Progenitor cell of endocrine pancreas (in vitro differentiated cells): ENCODE measurements around the gene ZDHHC8. TPM values are rescaled to one million over a fixed set of nuclear protein-coding genes. Genes with fewer than 3 reads are reported as not detected.
A peak's percentile ranks its signal among the peaks of the same experiment; 100 is the strongest.

ENCODE experiments used
- DNase-seq: peaks from one replicate; pipeline ENCODE4 v3.0.0; 2021; ENCODE audit warnings: low spot score; ENCODE audit not compliant: unreplicated experiment
- H3K27ac Mint-ChIP-seq: 2 replicates; pipeline ENCODE4 v1.8.0; 2021; ENCODE audit warnings: mild to moderate bottlenecking, moderate library complexity, mixed read lengths
- H3K27me3 Mint-ChIP-seq: 2 replicates; pipeline ENCODE4 v1.8.0; 2021; ENCODE audit warnings: mixed read lengths
- H3K36me3 Mint-ChIP-seq: 2 replicates; pipeline ENCODE4 v1.8.0; 2022; ENCODE audit warnings: mixed read lengths; ENCODE audit not compliant: insufficient read depth
- H3K4me1 Mint-ChIP-seq: 2 replicates; pipeline ENCODE4 v1.8.0; 2021; ENCODE audit warnings: low read depth, mixed read lengths
- H3K4me3 Mint-ChIP-seq: 2 replicates; pipeline ENCODE4 v1.8.0; 2021; ENCODE audit warnings: low read depth, mild to moderate bottlenecking, moderate library complexity, mixed read lengths
- H3K9me3 Mint-ChIP-seq: 2 replicates; pipeline ENCODE4 v1.8.0; 2021; ENCODE audit warnings: low read depth, mixed read lengths
- total RNA-seq: library from RNA; stranded (reverse); gene quantifications from 2 replicates; pipeline ENCODE4 v1.2.1, GENCODE V29; 2021
- TF ChIP-seq, protein P1 (sequence below): fragments of 200-600 bp; sonication (generic); IDR thresholded peaks from one replicate; pipeline ENCODE4 v1.5.0; 2021; ENCODE audit warnings: antibody characterized with exemption, mild to moderate bottlenecking; ENCODE audit not compliant: unreplicated experiment

Gene ZDHHC8
- total RNA-seq, 1 donor from 2014 or later = 82.1 TPM

GRCh38 chr22:20107951-20108756 is 23.4 kb upstream of the ZDHHC8 start:
- TF ChIP-seq, protein P1, sequence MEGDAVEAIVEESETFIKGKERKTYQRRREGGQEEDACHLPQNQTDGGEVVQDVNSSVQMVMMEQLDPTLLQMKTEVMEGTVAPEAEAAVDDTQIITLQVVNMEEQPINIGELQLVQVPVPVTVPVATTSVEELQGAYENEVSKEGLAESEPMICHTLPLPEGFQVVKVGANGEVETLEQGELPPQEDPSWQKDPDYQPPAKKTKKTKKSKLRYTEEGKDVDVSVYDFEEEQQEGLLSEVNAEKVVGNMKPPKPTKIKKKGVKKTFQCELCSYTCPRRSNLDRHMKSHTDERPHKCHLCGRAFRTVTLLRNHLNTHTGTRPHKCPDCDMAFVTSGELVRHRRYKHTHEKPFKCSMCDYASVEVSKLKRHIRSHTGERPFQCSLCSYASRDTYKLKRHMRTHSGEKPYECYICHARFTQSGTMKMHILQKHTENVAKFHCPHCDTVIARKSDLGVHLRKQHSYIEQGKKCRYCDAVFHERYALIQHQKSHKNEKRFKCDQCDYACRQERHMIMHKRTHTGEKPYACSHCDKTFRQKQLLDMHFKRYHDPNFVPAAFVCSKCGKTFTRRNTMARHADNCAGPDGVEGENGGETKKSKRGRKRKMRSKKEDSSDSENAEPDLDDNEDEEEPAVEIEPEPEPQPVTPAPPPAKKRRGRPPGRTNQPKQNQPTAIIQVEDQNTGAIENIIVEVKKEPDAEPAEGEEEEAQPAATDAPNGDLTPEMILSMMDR = no peak
- Mint-ChIP-seq H3K36me3 (peaks cover 9% of the 10 kb centered on the region), H3K4me3 (no peak overlapping the region), H3K27me3 (no peaks in the 10 kb centered on the region), H3K4me1 (no peaks in the 10 kb centered on the region), H3K27ac (no peak overlapping the region), H3K9me3 (no peaks in the 10 kb centered on the region)
- no peak for DNase-seq

- no peaks in the 10 kb centered on the region for H3K27me3 Mint-ChIP-seq
- TF ChIP-seq, protein P1 = no peak
- DNase-seq = no peak
- H3K4me3 Mint-ChIP-seq = no peak overlapping the region
- H3K27ac Mint-ChIP-seq = no peak overlapping the region
- no peaks in the 10 kb centered on the region for H3K9me3 Mint-ChIP-seq
- no peaks in the 10 kb centered on the region for H3K4me1 Mint-ChIP-seq
- peaks cover 9% of the 10 kb centered on the region for H3K36me3 Mint-ChIP-seq
Measured at GRCh38 chr22:20108757-20109230, 22.8 kb upstream of the ZDHHC8 start.

DNA sequence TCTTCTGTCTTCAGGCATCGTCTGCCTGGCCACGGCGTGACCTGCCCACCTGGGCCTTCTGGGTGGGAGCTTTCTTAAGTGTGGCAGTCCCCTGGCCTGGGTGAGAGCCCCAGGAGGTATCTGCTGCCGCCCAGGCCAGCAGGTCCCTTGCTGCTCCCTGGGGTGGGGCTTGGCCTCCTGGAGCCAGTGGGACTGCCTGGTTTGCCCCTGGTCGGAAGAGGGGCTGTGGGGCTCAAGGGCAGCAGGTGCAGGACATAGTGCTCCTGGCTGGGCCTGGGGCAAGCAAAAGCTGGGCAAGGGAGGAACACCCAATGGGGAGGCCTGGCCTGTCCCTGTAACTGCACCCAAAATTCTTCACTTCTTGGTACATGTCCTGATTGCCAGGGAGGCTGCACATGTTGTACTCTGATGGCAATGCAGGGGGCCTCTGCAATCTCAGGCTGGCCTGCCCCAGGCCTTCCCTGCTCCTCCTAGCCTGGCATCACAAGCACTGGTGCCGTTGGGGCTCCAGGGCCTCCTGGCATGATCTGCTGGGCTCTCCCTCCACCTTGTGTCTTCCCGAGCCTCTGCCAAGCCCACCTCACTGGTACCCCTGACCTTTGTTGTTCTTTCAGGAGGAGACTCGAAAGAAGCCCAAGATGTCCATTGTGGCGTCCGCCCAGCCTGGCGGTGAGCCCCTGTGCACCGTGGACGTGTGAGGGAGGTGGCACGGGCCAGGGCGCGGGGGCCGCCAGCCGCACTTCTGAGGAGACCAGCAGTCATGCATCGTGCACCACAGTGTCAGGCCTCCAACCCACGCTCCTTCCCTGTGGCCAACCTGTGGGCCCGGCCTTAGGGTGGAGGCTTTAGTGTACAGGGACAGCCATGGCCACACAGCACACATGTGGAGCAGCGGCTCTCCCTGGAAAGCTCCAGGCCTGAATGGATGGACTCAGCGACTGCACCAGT is 21.9 kb upstream of the ZDHHC8 start:
- H3K27me3 Mint-ChIP-seq = no peaks in the 10 kb centered on the region
- no peak for DNase-seq
- TF ChIP-seq, protein P1 = no peak
- H3K36me3 Mint-ChIP-seq = peaks cover 9% of the 10 kb centered on the region
- no peak overlapping the region for H3K4me3 Mint-ChIP-seq
- H3K9me3 Mint-ChIP-seq = no peaks in the 10 kb centered on the region
- H3K4me1 Mint-ChIP-seq = no peaks in the 10 kb centered on the region
- H3K27ac Mint-ChIP-seq = peak overlapping the region; percentile 46

GRCh38 chr22:20110359-20110985 is 21.1 kb upstream of the ZDHHC8 start:
- H3K4me1 Mint-ChIP-seq = peaks cover 2% of the 10 kb centered on the region
- H3K27ac Mint-ChIP-seq = no peak overlapping the region
- H3K36me3 Mint-ChIP-seq = peaks cover 9% of the 10 kb centered on the region
- TF ChIP-seq, protein P1 = no peak
- no peaks in the 10 kb centered on the region for H3K27me3 Mint-ChIP-seq
- H3K4me3 Mint-ChIP-seq = no peak overlapping the region
- H3K9me3 Mint-ChIP-seq = no peaks in the 10 kb centered on the region
- DNase-seq = no peak
